Smooth muscle cell (in vitro differentiated cells): ENCODE measurements around the gene IFNA6. TPM values are rescaled to one million over a fixed set of nuclear protein-coding genes. Genes with fewer than 3 reads are reported as not detected.

Source experiments
- DNase-seq: peaks from one replicate; lab custom pipeline; 2025; ENCODE audit not compliant: unreplicated experiment; lab: John Stamatoyannopoulos, UW
- H2AFZ ChIP-seq: fragments of 200-600 bp; sonication (generic); 2 replicates; pipeline ENCODE4 v1.6.0; 2016; ENCODE audit warnings: antibody characterized with exemption, low read depth, mild to moderate bottlenecking
- H3F3A ChIP-seq: fragments of 200-600 bp; sonication (generic); 2 replicates; pipeline ENCODE4 v1.6.0; 2017; ENCODE audit warnings: antibody characterized with exemption, low read depth
- H3K27ac ChIP-seq: fragments of 200-600 bp; sonication (generic); 2 replicates; pipeline ENCODE4 v1.5.1; 2016; ENCODE audit warnings: low read depth, mild to moderate bottlenecking
- H3K27me3 ChIP-seq: fragments of 200-600 bp; sonication (generic); 2 replicates; pipeline ENCODE4 v1.6.1; 2016; ENCODE audit warnings: low read depth, mild to moderate bottlenecking
- H3K36me3 ChIP-seq: fragments of 200-600 bp; sonication (generic); 2 replicates; pipeline ENCODE4 v1.5.1; 2016; ENCODE audit warnings: low read depth
- H3K4me1 ChIP-seq: fragments of 200-600 bp; sonication (generic); 2 replicates; pipeline ENCODE4 v1.5.1; 2016; ENCODE audit warnings: low read depth
- H3K4me2 ChIP-seq: fragments of 200-600 bp; sonication (generic); 2 replicates; pipeline ENCODE4 v1.6.0; 2016; ENCODE audit warnings: mild to moderate bottlenecking
- H3K4me3 ChIP-seq: fragments of 200-600 bp; sonication (generic); 2 replicates; pipeline ENCODE4 v1.5.1; 2016; ENCODE audit warnings: mild to moderate bottlenecking
- H3K79me2 ChIP-seq: fragments of 200-600 bp; sonication (generic); 2 replicates; pipeline ENCODE4 v1.6.0; 2016; ENCODE audit warnings: low read depth, mild to moderate bottlenecking
- H3K9ac ChIP-seq: fragments of 200-600 bp; sonication (generic); 2 replicates; pipeline ENCODE4 v1.6.0; 2016; ENCODE audit warnings: low read depth
- H3K9me3 ChIP-seq: fragments of 200-600 bp; sonication (generic); replicated peaks from 2 replicates; pipeline ENCODE4 v1.5.1; 2016; ENCODE audit warnings: low read depth
- H4K20me1 ChIP-seq: fragments of 200-600 bp; sonication (generic); 2 replicates; pipeline ENCODE4 v1.6.0; 2016; ENCODE audit warnings: low read depth
- CTCF ChIP-seq: fragments of 200-600 bp; sonication (generic); IDR thresholded peaks from 2 replicates; pipeline ENCODE4 v1.5.1; 2017; ENCODE audit warnings: borderline replicate concordance, mild to moderate bottlenecking, antibody characterized with exemption; ENCODE audit not compliant: insufficient read depth, poor library complexity, severe bottlenecking
- WGBS: methylation state at CpG from one replicate; pipeline ENCODE4 v1.1.7; 2016; ENCODE audit warnings: low lambda C conversion rate; 5-methylcytosine and 5-hydroxymethylcytosine counted together
- polyA plus RNA-seq: library from polyadenylated mRNA; unstranded; fragments of >200 nt; fragmentation: Nextera tagmentation; extraction: Ambion mirVana; gene quantifications from 2 replicates; pipeline ENCODE4 v1.2.1, GENCODE V29; 2016
- total RNA-seq: library from RNA; depleted of rRNA; stranded (reverse); fragments of >200 nt; gene quantifications from 2 replicates; pipeline ENCODE4 v1.2.3, GENCODE V29; 2014

IFNA6 gene
- not detected in 2 replicates for total RNA-seq
- polyA plus RNA-seq, result not detected in 2 replicates

- Histone ChIP-seq H3K4me3 (no peak within 1 kb of the TSS), H3K36me3 (no peaks in the 10 kb centered on the region), H3F3A (no peaks in the 10 kb centered on the region), H3K4me2 (no peak within 1 kb of the TSS), H3K4me1 (no peaks in the 10 kb centered on the region), H3K27me3 (no peaks in the 10 kb centered on the region), H3K27ac (no peak within 1 kb of the TSS), H3K9ac (no peak within 1 kb of the TSS), H4K20me1 (no peaks in the 10 kb centered on the region), H2AFZ (no peak within 1 kb of the TSS), H3K79me2 (no peaks in the 10 kb centered on the region), H3K9me3 (no peaks in the 10 kb centered on the region)
- TF ChIP-seq CTCF, result no peak
- no peak for DNase-seq
- WGBS, result 96% methylated on average over 1 of the region's 1 CpG
Observed at GRCh38 chr9:21350787-21351186, at the start of gene IFNA6. TSS of gene IFNA6 (minus strand) at chr9:21350887. CDS start at chr9:21350887, 0 bp downstream.

DNA sequence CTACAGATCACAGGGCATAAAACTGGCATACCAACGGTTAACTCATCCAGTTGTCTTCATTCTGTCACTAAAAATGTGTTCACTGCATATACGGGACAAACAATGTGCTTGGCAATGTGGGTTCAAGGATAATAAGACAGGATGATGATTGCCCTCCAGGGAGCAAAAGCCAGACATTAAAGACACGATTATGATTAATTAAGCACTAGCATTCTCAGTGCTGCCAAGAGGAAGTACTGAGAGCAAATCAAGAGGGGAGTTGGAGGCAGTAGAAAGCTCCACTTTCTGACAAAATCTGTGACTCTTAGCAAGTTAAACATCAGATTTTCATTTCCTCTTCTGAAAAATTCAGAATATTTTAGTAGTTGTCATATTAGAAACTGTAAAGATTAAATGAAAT lies 49.3 kb upstream of the IFNA6 start:
- no peaks in the 10 kb centered on the region for H3K36me3 ChIP-seq
- H3K4me1 ChIP-seq, result no peaks in the 10 kb centered on the region
- 85% methylated on average over 3 of the region's 3 CpGs for WGBS
- TF ChIP-seq CTCF, result no peak
- DNase-seq, result no peak
- H3K9me3 ChIP-seq, result no peaks in the 10 kb centered on the region
- H3K79me2 ChIP-seq, result no peaks in the 10 kb centered on the region
- peaks cover 23% of the 10 kb centered on the region for H3K27me3 ChIP-seq
- no peak overlapping the region for H2AFZ ChIP-seq
- H3K27ac ChIP-seq, result no peak overlapping the region
- no peaks in the 10 kb centered on the region for H3F3A ChIP-seq
- no peak overlapping the region for H3K4me3 ChIP-seq
- H3K9ac ChIP-seq, result no peak overlapping the region
- H4K20me1 ChIP-seq, result no peaks in the 10 kb centered on the region
- no peak overlapping the region for H3K4me2 ChIP-seq

GRCh38 chr9:21398955-21399489 lies 48.3 kb upstream of the IFNA6 start:
- Histone ChIP-seq H3K4me1 (no peaks in the 10 kb centered on the region), H3K27me3 (peaks cover 25% of the 10 kb centered on the region), H3K4me3 (no peak overlapping the region), H3K4me2 (no peak overlapping the region), H3K27ac (no peak overlapping the region), H2AFZ (no peak overlapping the region), H3K9ac (no peak overlapping the region), H3K36me3 (no peaks in the 10 kb centered on the region), H3K9me3 (no peaks in the 10 kb centered on the region), H3F3A (no peaks in the 10 kb centered on the region), H3K79me2 (no peaks in the 10 kb centered on the region), H4K20me1 (no peaks in the 10 kb centered on the region)
- 91% methylated on average over 5 of the region's 5 CpGs for WGBS
- DNase-seq, result no peak
- no peak for TF ChIP-seq CTCF
